SU-DHL-6 (cell line): ENCODE results near the gene ACACB.

Source experiments
- H2AFZ ChIP-seq: fragments of 200-600 bp; sonication (generic); 2 replicates; pipeline ENCODE4 v1.6.1; 2014; ENCODE audit warnings: low read depth, mild to moderate bottlenecking, moderate library complexity, mixed read lengths, antibody characterized with exemption, low read length; ENCODE audit not compliant: severe bottlenecking
- H3F3A ChIP-seq: fragments of 200-600 bp; shearing (Covaris generic); 2 replicates; pipeline ENCODE4 v1.6.0; 2016; ENCODE audit warnings: antibody characterized with exemption, mild to moderate bottlenecking; ENCODE audit not compliant: insufficient read depth
- H3K27ac ChIP-seq: fragments of 200-600 bp; sonication (generic); 2 replicates; pipeline ENCODE4 v1.5.1; 2016; ENCODE audit warnings: low read depth, mild to moderate bottlenecking, low read length, moderate library complexity, mixed read lengths
- H3K27me3 ChIP-seq: fragments of 200-600 bp; sonication (generic), shearing (Covaris generic); 2 replicates; pipeline ENCODE4 v1.6.0; 2014; ENCODE audit warnings: mild to moderate bottlenecking, low read length
- H3K36me3 ChIP-seq: fragments of 200-600 bp; sonication (generic); 2 replicates; pipeline ENCODE4 v1.6.1; 2014; ENCODE audit warnings: mild to moderate bottlenecking, low read length, mixed read lengths
- H3K4me2 ChIP-seq: fragments of 300-600, 200-600 bp; shearing (Covaris generic), sonication (generic); 2 replicates; pipeline ENCODE4 v1.6.0; 2014; ENCODE audit warnings: low read length, low read depth, mild to moderate bottlenecking; ENCODE audit not compliant: poor library complexity, severe bottlenecking
- H3K4me3 ChIP-seq: fragments of 200-600 bp; sonication (generic); 2 replicates; pipeline ENCODE4 v1.5.1; 2014; ENCODE audit warnings: antibody characterized with exemption, low read length, mild to moderate bottlenecking, mixed read lengths; ENCODE audit not compliant: insufficient read depth, poor library complexity, severe bottlenecking
- H3K79me2 ChIP-seq: fragments of 200-600 bp; sonication (generic); 2 replicates; pipeline ENCODE4 v1.6.1; 2014; ENCODE audit warnings: mild to moderate bottlenecking, low read length, moderate library complexity; ENCODE audit not compliant: insufficient read depth
- H3K9ac ChIP-seq: fragments of 200-600 bp; sonication (generic); 2 replicates; pipeline ENCODE4 v1.7.0; 2014; ENCODE audit warnings: mild to moderate bottlenecking, low read length
- H3K9me2 ChIP-seq: fragments of 200-600 bp; sonication (generic); replicated peaks from 2 replicates; pipeline ENCODE4 v1.6.1; 2014; ENCODE audit warnings: low read length; ENCODE audit not compliant: insufficient read depth
- H3K9me3 ChIP-seq: fragments of 200-600 bp; sonication (generic); 2 replicates; pipeline ENCODE4 v1.6.1; 2014; ENCODE audit warnings: low read length, mixed read lengths; ENCODE audit not compliant: insufficient read depth
- H4K20me1 ChIP-seq: fragments of 200-600 bp; sonication (generic); 2 replicates; pipeline ENCODE4 v1.6.1; 2014; ENCODE audit warnings: low read depth, mild to moderate bottlenecking, antibody characterized with exemption, low read length, moderate library complexity, mixed read lengths
- EZH2phosphoT487 ChIP-seq: fragments of 200-600 bp; sonication (generic), shearing (Covaris generic); conservative IDR thresholded peaks from 2 replicates; pipeline ENCODE4 v1.6.1; 2018; ENCODE audit warnings: mild to moderate bottlenecking, antibody characterized with exemption, low read length, moderate library complexity, mixed read lengths
- TF ChIP-seq, protein P1 (sequence below): fragments of 200-600 bp; sonication (generic); IDR thresholded peaks from one replicate; pipeline ENCODE4 v1.5.1; 2017; ENCODE audit warnings: antibody characterized with exemption, mild to moderate bottlenecking, low read length, moderate library complexity; ENCODE audit not compliant: insufficient read depth, poor library complexity, severe bottlenecking

ACACB gene

DNA sequence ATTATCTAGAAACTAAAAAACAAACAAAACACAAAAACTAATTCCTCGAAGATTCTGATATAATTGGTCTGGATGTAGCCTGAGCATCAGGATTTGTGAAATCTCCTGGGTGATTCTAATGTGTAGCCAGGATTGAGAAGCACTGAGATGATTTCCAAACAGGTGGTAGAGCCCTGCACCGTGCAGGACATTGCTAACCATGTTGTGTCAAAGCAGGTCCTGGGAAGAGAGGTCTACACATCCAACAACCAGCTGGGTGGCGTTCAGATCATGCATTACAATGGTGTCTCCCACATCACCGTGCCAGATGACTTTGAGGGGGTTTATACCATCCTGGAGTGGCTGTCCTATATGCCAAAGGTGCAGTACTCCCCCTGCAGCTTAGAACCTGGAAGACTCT is 136.4 kb downstream of the ACACB start:
- H3K9ac ChIP-seq: no peak overlapping the region
- no peaks in the 10 kb centered on the region for H3K9me2 ChIP-seq
- H3K36me3 ChIP-seq: no peaks in the 10 kb centered on the region
- H3K4me3 ChIP-seq: no peak overlapping the region
- no peaks in the 10 kb centered on the region for H3K27me3 ChIP-seq
- no peak for TF ChIP-seq EZH2phosphoT487
- TF ChIP-seq, protein P1, sequence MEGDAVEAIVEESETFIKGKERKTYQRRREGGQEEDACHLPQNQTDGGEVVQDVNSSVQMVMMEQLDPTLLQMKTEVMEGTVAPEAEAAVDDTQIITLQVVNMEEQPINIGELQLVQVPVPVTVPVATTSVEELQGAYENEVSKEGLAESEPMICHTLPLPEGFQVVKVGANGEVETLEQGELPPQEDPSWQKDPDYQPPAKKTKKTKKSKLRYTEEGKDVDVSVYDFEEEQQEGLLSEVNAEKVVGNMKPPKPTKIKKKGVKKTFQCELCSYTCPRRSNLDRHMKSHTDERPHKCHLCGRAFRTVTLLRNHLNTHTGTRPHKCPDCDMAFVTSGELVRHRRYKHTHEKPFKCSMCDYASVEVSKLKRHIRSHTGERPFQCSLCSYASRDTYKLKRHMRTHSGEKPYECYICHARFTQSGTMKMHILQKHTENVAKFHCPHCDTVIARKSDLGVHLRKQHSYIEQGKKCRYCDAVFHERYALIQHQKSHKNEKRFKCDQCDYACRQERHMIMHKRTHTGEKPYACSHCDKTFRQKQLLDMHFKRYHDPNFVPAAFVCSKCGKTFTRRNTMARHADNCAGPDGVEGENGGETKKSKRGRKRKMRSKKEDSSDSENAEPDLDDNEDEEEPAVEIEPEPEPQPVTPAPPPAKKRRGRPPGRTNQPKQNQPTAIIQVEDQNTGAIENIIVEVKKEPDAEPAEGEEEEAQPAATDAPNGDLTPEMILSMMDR: no peak
- H3K79me2 ChIP-seq: no peaks in the 10 kb centered on the region
- no peaks in the 10 kb centered on the region for H3F3A ChIP-seq
- H3K27ac ChIP-seq: no peak overlapping the region
- H3K9me3 ChIP-seq: no peaks in the 10 kb centered on the region
- no peak overlapping the region for H3K4me2 ChIP-seq
- no peaks in the 10 kb centered on the region for H4K20me1 ChIP-seq
- no peak overlapping the region for H2AFZ ChIP-seq

DNA sequence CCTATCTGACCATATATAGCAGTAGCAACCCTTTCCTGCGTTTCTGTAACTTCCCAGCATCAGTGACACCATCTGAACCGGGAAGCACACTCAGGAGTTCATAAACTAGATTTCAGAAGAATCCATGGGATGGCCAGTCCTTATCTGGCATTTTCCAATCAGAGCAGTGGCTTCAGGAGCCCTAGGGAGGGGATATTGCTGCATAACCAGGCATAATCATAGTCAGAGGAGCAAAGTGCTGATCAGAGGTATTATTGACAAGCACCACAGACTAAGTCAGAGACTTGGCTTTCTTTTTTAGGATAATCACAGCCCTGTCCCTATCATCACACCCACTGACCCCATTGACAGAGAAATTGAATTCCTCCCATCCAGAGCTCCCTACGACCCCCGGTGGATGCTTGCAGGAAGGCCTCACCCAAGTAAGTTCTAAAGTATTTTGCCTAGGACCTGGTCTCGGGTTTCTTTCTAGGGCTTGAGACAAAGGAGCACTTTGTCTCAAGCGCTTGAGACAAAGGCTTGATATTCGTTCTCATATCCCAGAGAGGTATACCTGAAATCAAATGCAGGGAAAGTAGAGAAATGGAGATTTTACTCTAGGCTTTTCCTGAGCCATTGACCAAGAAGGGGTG is 137.6 kb downstream of the ACACB start:
- TF ChIP-seq EZH2phosphoT487: no peak
- TF ChIP-seq, protein P1: no peak
- Histone ChIP-seq H2AFZ (no peak overlapping the region), H3K27ac (no peak overlapping the region), H3K79me2 (no peaks in the 10 kb centered on the region), H3K4me3 (no peak overlapping the region), H3K27me3 (no peaks in the 10 kb centered on the region), H3K9ac (no peak overlapping the region), H3K36me3 (no peaks in the 10 kb centered on the region), H3K9me2 (no peaks in the 10 kb centered on the region), H3F3A (no peaks in the 10 kb centered on the region), H3K4me2 (no peak overlapping the region), H3K9me3 (no peaks in the 10 kb centered on the region), H4K20me1 (no peaks in the 10 kb centered on the region)

DNA sequence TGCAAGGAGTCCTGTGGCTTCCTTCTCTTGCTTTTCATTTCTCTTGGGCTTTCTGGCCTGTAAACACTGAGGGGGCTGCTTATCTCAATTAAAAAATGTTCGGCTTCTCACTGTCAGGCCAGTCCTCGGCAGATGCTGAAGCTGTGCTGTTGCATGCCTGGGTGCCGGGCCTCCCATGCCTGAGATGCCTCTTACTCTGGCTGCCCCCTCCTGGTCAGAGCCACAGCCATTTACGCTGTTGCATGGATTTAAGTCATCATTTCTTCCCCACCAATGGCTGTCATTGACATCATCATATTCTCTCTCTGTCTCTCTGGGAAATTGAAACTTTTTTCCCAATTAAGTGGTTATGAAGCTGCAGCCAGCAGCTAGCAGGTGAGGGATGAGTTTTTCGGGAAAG is 139.0 kb downstream of the ACACB start:
- no peak overlapping the region for H2AFZ ChIP-seq
- H3K4me2 ChIP-seq: no peak overlapping the region
- no peaks in the 10 kb centered on the region for H3K9me3 ChIP-seq
- H3K27me3 ChIP-seq: no peaks in the 10 kb centered on the region
- no peak for TF ChIP-seq EZH2phosphoT487
- TF ChIP-seq, protein P1: no peak
- no peaks in the 10 kb centered on the region for H3K79me2 ChIP-seq
- H4K20me1 ChIP-seq: no peaks in the 10 kb centered on the region
- H3F3A ChIP-seq: no peaks in the 10 kb centered on the region
- H3K4me3 ChIP-seq: no peak overlapping the region
- H3K36me3 ChIP-seq: no peaks in the 10 kb centered on the region
- H3K27ac ChIP-seq: no peak overlapping the region
- H3K9ac ChIP-seq: no peak overlapping the region
- no peaks in the 10 kb centered on the region for H3K9me2 ChIP-seq
